Measurements from ENCODE around the gene KIR3DL2. TPM values are rescaled to one million over a fixed set of nuclear protein-coding genes. Genes with fewer than 3 reads are reported as not detected.
"Not testable (repeated sequence)": the region's sequence is repeated elsewhere in the genome, so short reads cannot be mapped to it uniquely, and the experiment has no call there.

Gene KIR3DL2
- total RNA-seq (2014; rRNA removed; shearing (Covaris generic)) = not detected in 2 replicates

GRCh38 chr19:54850061-54850640, at the start of gene KIR3DL2:
KIR3DL2 (plus strand) TSS chr19:54850443; CDS start chr19:54850476, 33 bp downstream.
- DNase-seq (ENCODE audit: low read depth) = not testable (repeated sequence)

GRCh38 chr19:54803410-54803809, 46.8 kb upstream of the KIR3DL2 start, which contains the start of gene KIR2DL4:
KIR2DL4 (plus strand) TSS chr19:54803610; CDS start chr19:54803652, 42 bp downstream.
- no peak for DNase-seq (ENCODE audit: low read depth)

GRCh38 chr19:54804101-54804500, 46.1 kb upstream of the KIR3DL2 start:
- no peak for DNase-seq (ENCODE audit: low read depth)

- DNase-seq (ENCODE audit: low read depth) = no peak
These were observed 45.7 kb upstream of the KIR3DL2 start for GRCh38 chr19:54804571-54804970.

- no peak for DNase-seq (ENCODE audit: low read depth)
These were observed 44.4 kb upstream of the KIR3DL2 start for GRCh38 chr19:54805665-54806515.

GRCh38 chr19:54806516-54806838, 43.8 kb upstream of the KIR3DL2 start:
- no peak for DNase-seq (ENCODE audit: low read depth)

- not testable (repeated sequence) for DNase-seq (ENCODE audit: low read depth)
These were observed 35.7 kb upstream of the KIR3DL2 start for GRCh38 chr19:54814571-54814970.

GRCh38 chr19:54816251-54816650, 34.0 kb upstream of the KIR3DL2 start, which contains the start of gene KIR3DL1:
KIR3DL1 (plus strand) TSS chr19:54816468.
- DNase-seq (ENCODE audit: low read depth) = not testable (repeated sequence)

- DNase-seq (ENCODE audit: low read depth) = no peak
These were observed 32.3 kb upstream of the KIR3DL2 start for GRCh38 chr19:54817670-54818536.

- not testable (repeated sequence) for DNase-seq (ENCODE audit: low read depth)
These were observed 25.8 kb upstream of the KIR3DL2 start for GRCh38 chr19:54824416-54824815.

GRCh38 chr19:54825326-54825725, 24.9 kb upstream of the KIR3DL2 start:
- not testable (repeated sequence) for DNase-seq (ENCODE audit: low read depth)

- not testable (repeated sequence) for DNase-seq (ENCODE audit: low read depth)
These were observed 22.2 kb upstream of the KIR3DL2 start for GRCh38 chr19:54828064-54828463.

- DNase-seq (ENCODE audit: low read depth) = not testable (repeated sequence)
These were observed 17.7 kb upstream of the KIR3DL2 start, which contains the start of gene KIR2DS4 for GRCh38 chr19:54832496-54832895. KIR2DS4 (plus strand) TSS chr19:54832676.

GRCh38 chr19:54835126-54835525, 15.1 kb upstream of the KIR3DL2 start:
- DNase-seq (ENCODE audit: low read depth) = not testable (repeated sequence)

- DNase-seq (ENCODE audit: low read depth) = not testable (repeated sequence)
These were observed 12.7 kb upstream of the KIR3DL2 start for GRCh38 chr19:54837522-54837921.

GRCh38 chr19:54843171-54843570, 7.1 kb upstream of the KIR3DL2 start:
- DNase-seq (ENCODE audit: low read depth) = not testable (repeated sequence)

GRCh38 chr19:54850930-54851329, 687 bp downstream of the KIR3DL2 start:
- DNase-seq (ENCODE audit: low read depth) = no peak

- no peak for DNase-seq (ENCODE audit: low read depth)
These were observed 1.1 kb downstream of the KIR3DL2 start for GRCh38 chr19:54851353-54851752.

- not testable (repeated sequence) for DNase-seq (ENCODE audit: low read depth)
These were observed 5.0 kb downstream of the KIR3DL2 start for GRCh38 chr19:54855241-54855640.

GRCh38 chr19:54858476-54858875, 8.2 kb downstream of the KIR3DL2 start:
- DNase-seq (ENCODE audit: low read depth) = not testable (repeated sequence)

- DNase-seq (ENCODE audit: low read depth) = peak; percentile 13
These were observed 9.2 kb downstream of the KIR3DL2 start for GRCh38 chr19:54859421-54859820.

- DNase-seq (ENCODE audit: low read depth) = not testable (repeated sequence)
These were observed 13.2 kb downstream of the KIR3DL2 start for GRCh38 chr19:54863459-54863858.
